Adipocyte (in vitro differentiated cells): ENCODE measurements around the gene IGSF21.

ENCODE experiments used
- DNase-seq: peaks from one replicate; pipeline ENCODE4 v3.0.0-alpha.2; 2015; ENCODE audit warnings: low read depth
- H3K27me3 ChIP-seq: replicated peaks from 2 replicates; pipeline ENCODE4 v1.7.0; 2013; ENCODE audit warnings: mild to moderate bottlenecking, low read length, moderate library complexity; ENCODE audit not compliant: control insufficient read depth, insufficient read depth
- H3K36me3 ChIP-seq: 2 replicates; pipeline ENCODE4 v1.7.0; 2013; ENCODE audit warnings: low read length, mild to moderate bottlenecking, moderate library complexity; ENCODE audit not compliant: control insufficient read depth, insufficient read depth, severe bottlenecking
- H3K4me1 ChIP-seq: 2 replicates; pipeline ENCODE4 v1.7.0; 2013; ENCODE audit warnings: mild to moderate bottlenecking, low read length, moderate library complexity; ENCODE audit not compliant: control insufficient read depth, insufficient read depth
- H3K4me3 ChIP-seq: 2 replicates; pipeline ENCODE4 v1.7.0; 2013; ENCODE audit warnings: mild to moderate bottlenecking, low read length, moderate library complexity
- H3K9ac ChIP-seq: 2 replicates; pipeline ENCODE4 v1.7.0; 2013; ENCODE audit warnings: mild to moderate bottlenecking, low read length, moderate library complexity
- H3K9me3 ChIP-seq: 2 replicates; pipeline ENCODE4 v1.7.0; 2013; ENCODE audit warnings: mild to moderate bottlenecking, low read length, moderate library complexity; ENCODE audit not compliant: control insufficient read depth

The IGSF21 gene

GRCh38 chr1:18293291-18293690, 185.7 kb downstream of the IGSF21 start:
- no peak overlapping the region for H3K4me3 ChIP-seq
- no peaks in the 10 kb centered on the region for H3K36me3 ChIP-seq
- peaks cover 90% of the 10 kb centered on the region for H3K27me3 ChIP-seq

GRCh38 chr1:18294437-18295176, 187.0 kb downstream of the IGSF21 start:
- Histone ChIP-seq H3K36me3 (no peaks in the 10 kb centered on the region), H3K9me3 (no peaks in the 10 kb centered on the region), H3K4me3 (no peak overlapping the region), H3K27me3 (peaks cover 92% of the 10 kb centered on the region), H3K9ac (no peak overlapping the region), H3K4me1 (no peaks in the 10 kb centered on the region)
- DNase-seq: no peak

More at GRCh38 chr1:18293291-18293690, 185.7 kb downstream of the IGSF21 start:
- no peak for DNase-seq
- no peaks in the 10 kb centered on the region for H3K4me1 ChIP-seq
- no peak overlapping the region for H3K9ac ChIP-seq
- H3K9me3 ChIP-seq: no peaks in the 10 kb centered on the region

- no peaks in the 10 kb centered on the region for H3K36me3 ChIP-seq
- no peak overlapping the region for H3K9ac ChIP-seq
- H3K4me1 ChIP-seq: no peaks in the 10 kb centered on the region
- peaks cover 71% of the 10 kb centered on the region for H3K27me3 ChIP-seq
- H3K4me3 ChIP-seq: no peak overlapping the region
- no peaks in the 10 kb centered on the region for H3K9me3 ChIP-seq
- DNase-seq: no peak
These were observed 190.5 kb downstream of the IGSF21 start for GRCh38 chr1:18297896-18298648.

- DNase-seq: no peak
- no peaks in the 10 kb centered on the region for H3K9me3 ChIP-seq
- no peaks in the 10 kb centered on the region for H3K36me3 ChIP-seq
- H3K27me3 ChIP-seq: peaks cover 67% of the 10 kb centered on the region
- H3K4me3 ChIP-seq: no peak overlapping the region
- H3K4me1 ChIP-seq: no peaks in the 10 kb centered on the region
- no peak overlapping the region for H3K9ac ChIP-seq
These were observed 192.1 kb downstream of the IGSF21 start for GRCh38 chr1:18299441-18300338.

GRCh38 chr1:18300376-18300775, 192.8 kb downstream of the IGSF21 start:
- H3K27me3 ChIP-seq: peaks cover 60% of the 10 kb centered on the region
- H3K4me3 ChIP-seq: no peak overlapping the region
- H3K36me3 ChIP-seq: no peaks in the 10 kb centered on the region
- H3K9me3 ChIP-seq: no peaks in the 10 kb centered on the region
- H3K9ac ChIP-seq: no peak overlapping the region
- H3K4me1 ChIP-seq: no peaks in the 10 kb centered on the region
- no peak for DNase-seq

GRCh38 chr1:18302788-18303413, 195.3 kb downstream of the IGSF21 start:
- Histone ChIP-seq H3K27me3 (peaks cover 46% of the 10 kb centered on the region), H3K4me3 (no peak overlapping the region), H3K9ac (no peak overlapping the region), H3K36me3 (no peaks in the 10 kb centered on the region), H3K9me3 (no peaks in the 10 kb centered on the region), H3K4me1 (no peaks in the 10 kb centered on the region)
- no peak for DNase-seq

- no peak overlapping the region for H3K4me3 ChIP-seq
- DNase-seq: no peak
- H3K36me3 ChIP-seq: no peaks in the 10 kb centered on the region
- H3K9me3 ChIP-seq: no peaks in the 10 kb centered on the region
- H3K9ac ChIP-seq: no peak overlapping the region
- H3K4me1 ChIP-seq: no peaks in the 10 kb centered on the region
- H3K27me3 ChIP-seq: peaks cover 36% of the 10 kb centered on the region
These were observed 196.7 kb downstream of the IGSF21 start for GRCh38 chr1:18304151-18304869.

- H3K9ac ChIP-seq: no peak overlapping the region
- no peaks in the 10 kb centered on the region for H3K4me1 ChIP-seq
- H3K9me3 ChIP-seq: no peaks in the 10 kb centered on the region
- H3K27me3 ChIP-seq: peaks cover 32% of the 10 kb centered on the region
- H3K4me3 ChIP-seq: no peak overlapping the region
- no peaks in the 10 kb centered on the region for H3K36me3 ChIP-seq
- DNase-seq: no peak
These were observed 197.7 kb downstream of the IGSF21 start for GRCh38 chr1:18305182-18305795.

- Histone ChIP-seq H3K27me3 (peaks cover 35% of the 10 kb centered on the region), H3K36me3 (no peaks in the 10 kb centered on the region), H3K9me3 (no peaks in the 10 kb centered on the region), H3K4me1 (no peaks in the 10 kb centered on the region), H3K4me3 (no peak overlapping the region), H3K9ac (no peak overlapping the region)
- DNase-seq: no peak
These were observed 199.8 kb downstream of the IGSF21 start for GRCh38 chr1:18307329-18307898.
